Limb (tissue), 2 donors: ENCODE results near the gene SSH2.

Source experiments
- DNase-seq, 2 donors: peaks; one replicate each; pipeline ENCODE4 v3.0.0-alpha.2; 2016; ENCODE audit errors: extremely low spot score in 2 of 2

The SSH2 gene

GRCh38 chr17:29630630-29631193 lies 299.3 kb downstream of the SSH2 start:
- DNase-seq: no peak

GRCh38 chr17:29629839-29630238 lies 300.2 kb downstream of the SSH2 start:
- DNase-seq: no peak

- no peak for DNase-seq
Measured at GRCh38 chr17:29628644-29629043, 301.4 kb downstream of the SSH2 start.

GRCh38 chr17:29627951-29628350 lies 302.1 kb downstream of the SSH2 start:
- DNase-seq: no peak

DNA sequence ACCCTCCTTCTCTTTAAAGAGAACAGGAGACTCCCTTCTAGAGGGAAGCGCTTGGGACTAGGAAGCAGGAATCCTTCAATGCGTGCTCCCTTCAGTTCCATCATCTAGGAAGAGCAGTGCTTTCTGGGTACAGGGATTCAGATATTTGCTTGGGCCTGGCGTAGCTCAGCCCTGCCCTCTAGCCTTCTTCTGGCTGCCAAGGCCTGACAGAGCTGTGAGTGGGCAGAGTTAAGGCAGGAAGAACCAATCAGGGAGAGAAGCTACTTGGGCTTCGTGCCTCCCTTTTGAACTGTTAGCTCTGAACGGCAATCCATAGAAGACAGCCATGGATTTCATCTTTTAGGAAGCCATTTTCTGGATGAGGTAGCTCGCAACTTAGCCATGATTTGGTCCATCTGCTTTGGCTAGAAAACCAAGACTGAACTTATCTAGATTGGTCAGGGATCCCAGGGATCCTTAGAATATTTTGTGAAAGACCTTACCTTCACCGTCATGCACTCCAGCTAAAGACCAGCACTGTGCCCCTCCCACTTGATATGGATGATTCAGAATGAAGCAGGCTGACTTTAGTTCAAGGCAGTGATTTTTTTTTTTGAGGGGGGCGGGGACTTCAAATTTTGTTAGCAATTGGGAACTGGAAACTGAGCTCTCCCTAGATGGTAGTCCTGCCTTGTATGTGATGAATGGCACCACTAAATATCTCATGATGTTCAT lies 304.8 kb downstream of the SSH2 start:
- DNase-seq: no peak

DNA sequence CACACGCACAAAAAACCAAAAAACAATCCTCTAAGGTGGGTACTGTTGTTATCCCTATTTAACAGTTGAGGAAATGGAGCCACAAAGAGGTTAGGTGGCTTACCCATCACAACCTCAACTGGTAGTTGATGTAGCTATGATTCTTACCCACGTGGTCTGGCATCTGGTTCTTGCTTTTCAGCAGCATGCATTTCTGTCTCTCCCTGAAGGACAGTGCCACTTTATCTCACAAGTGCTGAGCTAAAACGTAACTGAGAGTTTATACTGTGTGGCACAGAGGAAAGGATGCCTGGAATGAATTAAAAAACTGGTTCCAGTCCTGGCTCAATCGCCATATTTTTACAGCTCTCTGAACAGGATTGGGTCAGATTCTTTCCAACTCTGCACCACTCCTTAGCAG lies 305.4 kb downstream of the SSH2 start:
- no peak for DNase-seq

DNA sequence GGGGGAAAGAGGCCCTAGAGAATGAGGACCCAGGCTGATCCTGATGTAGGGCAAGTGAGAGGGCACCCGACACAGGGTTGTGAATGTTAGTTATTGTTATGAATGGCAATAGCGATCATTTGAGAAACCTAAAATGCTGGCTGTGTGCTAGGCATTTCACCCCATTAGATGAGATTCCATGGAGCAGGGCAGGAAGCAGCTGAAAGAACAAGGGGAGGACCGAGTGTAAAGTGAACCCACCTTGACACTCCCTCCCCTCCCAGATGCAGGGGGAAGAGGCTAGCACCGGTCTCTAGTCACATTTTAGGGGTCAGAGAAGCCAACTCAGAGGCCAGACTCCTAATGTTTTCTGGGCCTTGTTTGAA lies 306.8 kb downstream of the SSH2 start:
- DNase-seq: no peak

DNA sequence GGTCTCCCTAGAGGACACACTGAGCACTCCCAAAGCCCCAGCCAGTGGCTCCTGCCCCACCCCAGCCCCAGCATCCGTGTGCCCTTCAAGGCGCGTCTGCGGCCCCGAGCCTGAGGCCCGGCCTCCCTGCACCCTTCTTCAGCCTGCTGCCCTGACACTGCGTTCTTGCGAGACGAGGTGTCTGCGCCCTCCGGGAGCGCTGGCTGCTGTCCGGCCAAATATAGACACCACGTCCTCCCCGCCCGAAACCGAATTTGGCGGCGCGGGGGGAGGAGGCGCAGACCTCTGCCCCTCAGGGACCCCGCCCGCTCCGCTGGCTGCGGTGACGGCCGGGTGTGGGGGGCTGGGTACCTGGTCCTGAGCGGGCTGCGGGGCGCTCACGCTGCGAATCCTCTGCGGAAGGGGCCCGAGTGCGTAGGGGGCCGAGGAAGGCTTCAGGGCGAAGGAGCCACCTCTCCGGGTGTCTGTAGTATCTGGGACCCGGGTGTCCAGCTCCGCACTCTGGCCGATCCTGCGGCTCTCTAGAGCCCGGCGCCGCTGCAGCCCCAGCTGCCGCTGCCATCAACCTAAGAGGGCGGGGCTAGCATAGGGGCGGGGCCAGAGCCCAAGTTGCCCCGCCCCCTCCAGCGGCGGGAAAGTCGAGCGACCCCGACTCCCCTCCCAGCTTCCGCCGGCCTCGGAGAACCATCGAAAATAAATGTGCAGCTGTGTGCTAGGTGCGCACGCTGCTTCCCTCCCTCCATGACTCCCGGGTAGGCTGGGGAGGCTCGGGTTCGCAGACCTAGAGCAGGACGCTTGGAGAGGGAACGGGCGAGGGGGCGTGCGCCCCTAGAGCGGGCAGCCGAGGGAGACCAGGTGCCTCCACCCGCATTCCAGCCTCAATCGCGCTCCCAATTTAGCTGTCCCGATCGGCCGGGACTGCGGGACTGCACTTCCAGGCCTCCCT lies 307.4 kb downstream of the SSH2 start, which contains the start of gene CORO6:
TSS of gene CORO6 (minus strand) at position 576 of the 946 bp plus-strand sequence. CDS start 1,491 bp downstream, outside the sequence.
- DNase-seq: peak; percentile 54 to 83

- no peak for DNase-seq
Measured at GRCh38 chr17:29621751-29622194, 308.3 kb downstream of the SSH2 start.

DNA sequence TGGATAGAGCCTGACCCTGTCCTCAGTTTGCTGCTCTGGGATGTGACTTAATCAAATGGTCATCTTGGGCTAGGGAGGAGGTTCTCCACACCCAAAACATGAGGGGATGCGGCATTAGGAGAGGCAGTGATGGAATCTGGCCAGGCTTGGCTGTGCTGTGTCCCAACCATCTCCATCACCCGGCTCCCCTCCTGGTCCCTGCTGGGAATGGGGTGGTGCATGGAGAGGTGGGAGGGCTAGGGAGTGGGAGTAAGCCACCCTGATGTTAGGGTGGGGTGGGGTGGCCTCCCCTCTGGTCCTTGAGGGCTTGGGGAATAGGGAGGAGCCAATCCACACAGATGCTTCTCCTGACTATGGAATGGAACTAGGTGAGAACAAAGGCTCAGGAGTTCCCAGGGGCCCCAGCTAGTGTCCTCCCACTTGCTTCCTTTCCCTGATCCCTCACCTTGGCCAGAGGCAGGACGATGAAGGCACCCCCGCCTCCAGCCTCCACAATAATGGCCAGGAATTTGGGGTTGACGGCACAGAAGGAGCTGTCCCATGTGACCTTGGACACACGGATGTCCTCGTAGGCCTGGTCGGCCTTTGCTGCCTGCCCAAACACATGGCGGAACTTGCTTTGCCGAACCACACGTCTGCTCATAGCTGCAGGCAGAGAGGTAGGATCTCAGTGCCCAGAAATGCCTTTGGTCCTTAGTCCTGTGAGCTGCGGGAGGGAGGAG lies 309.1 kb downstream of the SSH2 start:
- no peak for DNase-seq

- no peak for DNase-seq
Measured at GRCh38 chr17:29620271-29620670, 309.8 kb downstream of the SSH2 start.

GRCh38 chr17:29619251-29619650 lies 310.8 kb downstream of the SSH2 start:
- DNase-seq: no peak

GRCh38 chr17:29618272-29619065 lies 311.6 kb downstream of the SSH2 start:
- no peak for DNase-seq

DNA sequence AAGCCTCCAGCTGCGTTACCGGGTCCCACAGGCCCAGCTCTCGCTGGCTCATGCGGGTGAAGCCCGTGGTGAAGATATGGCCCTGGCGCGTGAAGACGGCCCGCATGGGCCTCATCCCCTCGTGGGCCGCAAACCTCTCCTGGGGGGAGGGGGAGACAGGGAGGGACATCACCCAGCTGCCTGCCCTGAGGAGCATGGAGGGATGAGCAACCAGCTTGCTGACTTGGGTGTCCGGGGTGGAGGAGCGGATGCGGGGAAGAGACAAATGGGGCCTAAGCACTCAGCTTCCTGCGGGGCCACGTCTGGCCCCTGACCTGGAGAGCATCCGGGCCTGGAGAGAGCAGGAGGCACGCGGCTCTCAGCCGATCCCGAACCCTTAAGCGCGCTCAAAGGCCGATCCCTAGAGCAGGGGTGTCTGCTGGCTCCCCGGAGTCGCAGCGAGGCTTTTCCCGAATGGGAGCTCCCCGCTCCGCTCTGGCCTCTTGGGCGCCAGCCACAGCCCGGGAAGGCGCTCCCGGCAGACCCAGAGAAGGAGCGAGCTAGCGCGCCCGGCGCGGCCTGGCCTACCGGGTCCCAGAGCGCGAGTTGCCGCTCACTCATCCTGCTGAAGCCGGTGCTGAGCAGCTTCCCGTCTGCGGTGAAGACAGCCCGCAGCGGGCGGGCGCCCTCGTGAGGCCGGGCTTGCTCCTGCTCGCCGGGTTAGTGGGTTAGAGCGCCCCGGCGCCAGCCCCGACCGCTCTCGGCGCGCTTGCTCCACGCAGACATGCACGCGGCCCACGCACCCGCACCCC lies 312.4 kb downstream of the SSH2 start:
- peak in 1 of 2 donors; percentile 66 for DNase-seq

- peak in 1 of 2 donors; percentile 69 for DNase-seq
Measured at GRCh38 chr17:29617125-29617480, 312.9 kb downstream of the SSH2 start.

DNA sequence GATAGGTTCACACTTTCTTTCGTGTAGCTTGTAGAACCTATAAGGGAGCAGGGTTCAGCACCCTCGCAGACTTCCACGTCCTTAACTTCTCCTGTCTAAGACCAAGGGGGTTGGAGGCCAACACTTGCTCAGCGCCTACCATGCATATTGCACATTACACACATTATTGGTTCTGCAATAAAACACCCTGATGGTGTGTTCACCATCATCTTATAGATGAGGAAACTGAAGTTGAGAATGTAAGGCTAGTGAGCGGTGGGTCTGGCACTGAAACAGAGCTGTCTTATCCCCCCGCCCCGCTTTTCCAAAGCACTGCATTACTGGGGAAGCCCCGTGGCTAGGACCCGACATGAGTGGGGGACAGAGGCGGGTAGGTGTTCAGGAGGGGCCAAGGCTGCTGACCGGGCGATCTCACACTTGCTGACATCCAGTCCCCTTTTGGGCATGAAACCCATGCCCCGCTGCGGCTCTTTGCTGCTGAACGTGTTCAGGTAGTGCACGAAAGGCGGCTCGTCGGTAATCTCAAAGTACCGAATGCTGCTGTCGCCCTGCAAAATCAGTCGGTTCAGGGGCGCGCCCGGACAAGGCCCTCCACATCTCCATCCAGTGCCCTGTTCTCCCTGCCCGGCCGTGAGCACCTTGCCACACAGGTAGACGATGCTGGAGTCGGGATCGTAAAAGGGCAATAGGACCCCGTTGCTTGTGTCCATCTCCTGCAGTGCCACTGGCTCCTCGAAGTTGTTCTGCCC lies 313.6 kb downstream of the SSH2 start:
- no peak for DNase-seq

GRCh38 chr17:29615492-29616299 lies 314.3 kb downstream of the SSH2 start:
- DNase-seq: peak; percentile 86

- DNase-seq: no peak
Measured at GRCh38 chr17:29615048-29615385, 315.0 kb downstream of the SSH2 start.
